A549 (cell line): ENCODE data around the gene VOPP1. TPM values are rescaled to one million over a fixed set of nuclear protein-coding genes. Genes with fewer than 3 reads are reported as not detected.

Experiments
- ATAC-seq, 2 experiments: fragments of 200-7000 bp in 1 of 2; fragments of >200 bp in 1 of 2; cut with Nextera tagmentation in 1 of 2; cut with Tn5 transposase in 1 of 2; 3 replicates each; pipeline versions ENCODE4 v1.8.0 to v1.9.1; 2018 to 2020; ENCODE audit warnings: mild to moderate bottlenecking in 1 of 2, moderate library complexity in 1 of 2
- CTCF ChIA-PET: fragments of 300-600 bp; sonication (Branson Sonifier 250); formaldehyde crosslinking; extraction: SDS; loops from one replicate; lab custom pipeline; 2021; ENCODE audit warnings: antibody characterized with exemption, inconsistent platforms; lab: Yijun Ruan, JAX
- POLR2A ChIA-PET: fragments of 350-600 bp; formaldehyde crosslinking; extraction: SDS; loops from one replicate; lab custom pipeline; 2021; ENCODE audit warnings: antibody characterized with exemption, inconsistent platforms; lab: Yijun Ruan, JAX
- DNase-seq, 2 experiments: peaks; one replicate each; pipeline versions ENCODE4 v3.0.0 to v3.0.0-alpha.2; 2011 to 2016; ENCODE audit warnings: low read depth in 1 of 2, low spot score in 1 of 2
- FAIRE-seq: peaks from 2 replicates; lab custom pipeline; 2011; peaks lifted over from hg19 to GRCh38; lab: Jason Lieb, UNC
- H3K27ac ChIP-seq, 2 experiments: fragments of >200 bp; sonication (Bioruptor Twin); formaldehyde crosslinking; 3 replicates each; pipeline ENCODE4 v1.5.1; 2016 to 2017
- H3K4me1 ChIP-seq: fragments of >200 bp; sonication (Bioruptor Twin); formaldehyde crosslinking; 3 replicates; pipeline ENCODE4 v1.6.1; 2016
- H3K4me2 ChIP-seq: fragments of >200 bp; sonication (Bioruptor Twin); formaldehyde crosslinking; 3 replicates; pipeline ENCODE4 v1.6.1; 2016
- H3K4me3 ChIP-seq: fragments of >200 bp; sonication (Bioruptor Twin); formaldehyde crosslinking; 3 replicates; pipeline ENCODE4 v1.5.1; 2016
- H3K9me3 ChIP-seq: fragments of >200 bp; sonication (Bioruptor Twin); formaldehyde crosslinking; 3 replicates; pipeline ENCODE4 v1.6.1; 2016
- CBX2 ChIP-seq: fragments of 200-600 bp; sonication (generic); IDR thresholded peaks from 2 replicates; pipeline ENCODE4 v1.6.1; 2016; ENCODE audit warnings: low read depth, mild to moderate bottlenecking, borderline replicate concordance
- CHD2 ChIP-seq: fragments of 150-350 bp; IDR thresholded peaks from 2 replicates; pipeline ENCODE4 v1.6.1; 2014; ENCODE audit warnings: low read length; ENCODE audit not compliant: partially characterized antibody
- CHD4 ChIP-seq: fragments of 200-600 bp; sonication (generic); IDR thresholded peaks from 2 replicates; pipeline ENCODE4 v1.6.1; 2016; ENCODE audit warnings: antibody characterized with exemption, mild to moderate bottlenecking, borderline replicate concordance
- FOSB ChIP-seq: fragments of 250-450 bp; sonication (Bioruptor Pico); IDR thresholded peaks from 2 replicates; pipeline ENCODE4 v1.5.0; 2020; ENCODE audit warnings: mild to moderate bottlenecking, moderate library complexity
- GATA3 ChIP-seq: IDR thresholded peaks from 2 replicates; pipeline ENCODE4 v1.6.1; 2012; ENCODE audit warnings: borderline replicate concordance
- MYC ChIP-seq: IDR thresholded peaks from 2 replicates; pipeline ENCODE4 v1.6.1; 2012; ENCODE audit warnings: mild to moderate bottlenecking, inconsistent platforms, low read length, improper control_type of control experiment, borderline replicate concordance
- NR3C1 ChIP-seq: fragments of >200 bp; sonication (Bioruptor Twin); formaldehyde crosslinking; IDR thresholded peaks from 3 replicates; pipeline ENCODE4 v1.6.1; 2017
- PHF8 ChIP-seq: fragments of 200-600 bp; sonication (generic); IDR thresholded peaks from 2 replicates; pipeline ENCODE4 v1.6.1; 2016; ENCODE audit warnings: low read depth, mild to moderate bottlenecking, antibody characterized with exemption, moderate library complexity, borderline replicate concordance
- RCOR1 ChIP-seq: fragments of 150-350 bp; IDR thresholded peaks from 2 replicates; pipeline ENCODE4 v1.6.1; 2014; ENCODE audit warnings: antibody characterized with exemption, low read length, low read depth
- RFX5 ChIP-seq: fragments of 450-650 bp; IDR thresholded peaks from 2 replicates; pipeline ENCODE4 v1.7.1; 2014; ENCODE audit warnings: antibody characterized with exemption, mild to moderate bottlenecking, moderate library complexity
- SMC3 ChIP-seq: fragments of >200 bp; sonication (Bioruptor Twin); formaldehyde crosslinking; IDR thresholded peaks from 3 replicates; pipeline ENCODE4 v1.6.1; 2018; ENCODE audit warnings: inconsistent platforms
- SREBF2 ChIP-seq: fragments of 450-650 bp; IDR thresholded peaks from 2 replicates; pipeline ENCODE4 v1.6.1; 2014; ENCODE audit warnings: mild to moderate bottlenecking, moderate library complexity
- TFCP2L1 ChIP-seq: fragments of 250-450 bp; sonication (Bioruptor Pico); IDR thresholded peaks from 2 replicates; pipeline ENCODE4 v1.5.0; 2021; ENCODE audit warnings: mild to moderate bottlenecking
- ZC3H11A ChIP-seq: fragments of 450-650 bp; IDR thresholded peaks from 2 replicates; pipeline ENCODE4 v1.6.1; 2014; ENCODE audit warnings: antibody characterized with exemption, mild to moderate bottlenecking
- ZFP36 ChIP-seq: fragments of 450-650 bp; IDR thresholded peaks from 2 replicates; pipeline ENCODE4 v1.6.1; 2014; ENCODE audit warnings: borderline replicate concordance; ENCODE audit not compliant: partially characterized antibody
- ZSCAN20 ChIP-seq: fragments of 250-450 bp; sonication (Bioruptor Pico); IDR thresholded peaks from 2 replicates; pipeline ENCODE4 v1.8.0; 2022; ENCODE audit warnings: mild to moderate bottlenecking, moderate library complexity
- WGBS: methylation state at CpG from one replicate; pipeline ENCODE4 v1.1.6; 2017; ENCODE audit errors: missing lambda C conversion rate; 5-methylcytosine and 5-hydroxymethylcytosine counted together
- polyA plus RNA-seq, 4 experiments: library from polyadenylated mRNA; depleted of rRNA in 3 of 4; stranded (reverse); fragments of >200 nt; fragmentation: RNase III in 1 of 4; extraction: RNeasy Plus Mini Kit Qiagen cat#74134 plus additional on column Dnase treatment in 1 of 4; gene quantifications; 2 replicates in 3 of 4; 3 replicates in 1 of 4; pipeline ENCODE4 v1.2.3, GENCODE V29; 2011 to 2017
- TF ChIP-seq, protein P1 (sequence below): IDR thresholded peaks from 2 replicates; pipeline ENCODE4 v1.6.1; 2012; ENCODE audit warnings: low read depth, borderline replicate concordance
- TF ChIP-seq, protein P2 (sequence below): fragments of 200-600 bp; sonication (generic); IDR thresholded peaks from 2 replicates; pipeline ENCODE4 v1.6.1; 2016; ENCODE audit warnings: antibody characterized with exemption, mild to moderate bottlenecking, moderate library complexity
- TF ChIP-seq, protein P3 (sequence below): IDR thresholded peaks from 2 replicates; pipeline ENCODE4 v1.6.1; 2012

VOPP1 gene
- polyA plus RNA-seq, 2 of the 4 experiments (the other 2 are of a cell fraction) = 68.1 to 73.4 TPM

DNA sequence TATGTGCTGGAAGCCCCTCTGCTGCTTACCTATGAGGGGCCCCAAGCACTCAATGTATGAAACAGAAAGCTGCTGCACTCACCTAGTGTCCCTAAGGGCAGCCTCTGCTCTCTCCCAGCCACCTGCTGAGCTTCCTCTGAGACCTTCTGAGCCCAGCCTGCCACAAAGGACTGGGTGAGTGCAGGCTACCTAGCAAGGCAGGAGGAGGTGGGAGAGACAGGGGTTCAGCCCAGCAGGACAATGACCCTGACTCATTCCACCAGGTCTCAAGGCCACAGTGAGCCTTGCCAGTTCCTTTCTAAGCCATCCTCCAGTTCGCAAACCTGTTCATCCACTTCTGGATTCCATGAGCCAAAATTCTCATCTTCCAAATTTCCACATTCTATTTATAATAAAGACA lies 16.3 kb downstream of the VOPP1 start:
- ChIA-PET POLR2A (no interaction called here), CTCF (interaction anchor here (1.0 kb wide), 1 partner anchor 9 kb away, joined by 3 read pairs; no protein-coding TSS in a partner anchor)
- ATAC-seq = no peak
- 94% methylated on average over 1 of the region's 1 CpG for WGBS
- no peak for FAIRE-seq
- Histone ChIP-seq H3K4me1 (peaks cover 27% of the 10 kb centered on the region), H3K4me3 (no peak overlapping the region), H3K27ac (no peak overlapping the region), H3K4me2 (no peak overlapping the region), H3K9me3 (no peaks in the 10 kb centered on the region)
- no peak for DNase-seq
- TF ChIP-seq PHF8 (no peak), TFCP2L1 (no peak), CHD2 (no peak), CHD4 (no peak), SREBF2 (no peak), SMC3 (no peak), CBX2 (no peak), NR3C1 (no peak), ZSCAN20 (CRISPR knock-in tag) (no peak), MYC (no peak), RFX5 (no peak)
- TF ChIP-seq, protein P1, sequence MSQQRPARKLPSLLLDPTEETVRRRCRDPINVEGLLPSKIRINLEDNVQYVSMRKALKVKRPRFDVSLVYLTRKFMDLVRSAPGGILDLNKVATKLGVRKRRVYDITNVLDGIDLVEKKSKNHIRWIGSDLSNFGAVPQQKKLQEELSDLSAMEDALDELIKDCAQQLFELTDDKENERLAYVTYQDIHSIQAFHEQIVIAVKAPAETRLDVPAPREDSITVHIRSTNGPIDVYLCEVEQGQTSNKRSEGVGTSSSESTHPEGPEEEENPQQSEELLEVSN = no peak
- TF ChIP-seq, protein P2, sequence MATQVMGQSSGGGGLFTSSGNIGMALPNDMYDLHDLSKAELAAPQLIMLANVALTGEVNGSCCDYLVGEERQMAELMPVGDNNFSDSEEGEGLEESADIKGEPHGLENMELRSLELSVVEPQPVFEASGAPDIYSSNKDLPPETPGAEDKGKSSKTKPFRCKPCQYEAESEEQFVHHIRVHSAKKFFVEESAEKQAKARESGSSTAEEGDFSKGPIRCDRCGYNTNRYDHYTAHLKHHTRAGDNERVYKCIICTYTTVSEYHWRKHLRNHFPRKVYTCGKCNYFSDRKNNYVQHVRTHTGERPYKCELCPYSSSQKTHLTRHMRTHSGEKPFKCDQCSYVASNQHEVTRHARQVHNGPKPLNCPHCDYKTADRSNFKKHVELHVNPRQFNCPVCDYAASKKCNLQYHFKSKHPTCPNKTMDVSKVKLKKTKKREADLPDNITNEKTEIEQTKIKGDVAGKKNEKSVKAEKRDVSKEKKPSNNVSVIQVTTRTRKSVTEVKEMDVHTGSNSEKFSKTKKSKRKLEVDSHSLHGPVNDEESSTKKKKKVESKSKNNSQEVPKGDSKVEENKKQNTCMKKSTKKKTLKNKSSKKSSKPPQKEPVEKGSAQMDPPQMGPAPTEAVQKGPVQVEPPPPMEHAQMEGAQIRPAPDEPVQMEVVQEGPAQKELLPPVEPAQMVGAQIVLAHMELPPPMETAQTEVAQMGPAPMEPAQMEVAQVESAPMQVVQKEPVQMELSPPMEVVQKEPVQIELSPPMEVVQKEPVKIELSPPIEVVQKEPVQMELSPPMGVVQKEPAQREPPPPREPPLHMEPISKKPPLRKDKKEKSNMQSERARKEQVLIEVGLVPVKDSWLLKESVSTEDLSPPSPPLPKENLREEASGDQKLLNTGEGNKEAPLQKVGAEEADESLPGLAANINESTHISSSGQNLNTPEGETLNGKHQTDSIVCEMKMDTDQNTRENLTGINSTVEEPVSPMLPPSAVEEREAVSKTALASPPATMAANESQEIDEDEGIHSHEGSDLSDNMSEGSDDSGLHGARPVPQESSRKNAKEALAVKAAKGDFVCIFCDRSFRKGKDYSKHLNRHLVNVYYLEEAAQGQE = no peak

DNA sequence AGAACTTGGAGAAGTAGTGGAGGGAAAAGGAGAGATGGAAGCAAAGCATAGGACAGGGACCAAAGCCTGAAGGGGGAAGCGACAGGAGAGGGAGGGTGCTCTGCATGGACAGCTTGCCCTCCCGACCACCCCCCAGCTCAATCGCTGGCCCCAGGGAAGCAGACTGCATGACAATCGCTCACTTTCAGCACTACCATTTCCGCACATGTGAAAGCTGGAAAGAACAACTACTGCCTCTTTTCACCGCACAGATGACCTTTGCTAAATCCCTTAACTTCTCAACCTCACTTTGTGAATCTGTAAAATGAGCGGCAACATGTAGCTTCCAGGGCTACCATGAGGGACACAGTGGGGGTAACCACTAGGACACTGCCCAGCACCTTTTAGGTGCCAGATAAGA lies 17.1 kb downstream of the VOPP1 start:
- no peak for DNase-seq
- H3K4me2 ChIP-seq = no peak overlapping the region
- H3K4me1 ChIP-seq = peaks cover 28% of the 10 kb centered on the region
- WGBS = 93% methylated on average over 7 of the region's 7 CpGs
- CTCF ChIA-PET = interaction anchor here (0.6 to 1.2 kb wide), 3 partner anchors 10 to 410 kb away, joined by 3 read pairs; no protein-coding TSS in a partner anchor
- no peak for ATAC-seq
- H3K27ac ChIP-seq = no peak overlapping the region
- no peaks in the 10 kb centered on the region for H3K9me3 ChIP-seq
- POLR2A ChIA-PET = no interaction called here
- TF ChIP-seq ZFP36 = no peak
- TF ChIP-seq, all 56 proteins: peak for 0
- FAIRE-seq = no peak
- no peak overlapping the region for H3K4me3 ChIP-seq

DNA sequence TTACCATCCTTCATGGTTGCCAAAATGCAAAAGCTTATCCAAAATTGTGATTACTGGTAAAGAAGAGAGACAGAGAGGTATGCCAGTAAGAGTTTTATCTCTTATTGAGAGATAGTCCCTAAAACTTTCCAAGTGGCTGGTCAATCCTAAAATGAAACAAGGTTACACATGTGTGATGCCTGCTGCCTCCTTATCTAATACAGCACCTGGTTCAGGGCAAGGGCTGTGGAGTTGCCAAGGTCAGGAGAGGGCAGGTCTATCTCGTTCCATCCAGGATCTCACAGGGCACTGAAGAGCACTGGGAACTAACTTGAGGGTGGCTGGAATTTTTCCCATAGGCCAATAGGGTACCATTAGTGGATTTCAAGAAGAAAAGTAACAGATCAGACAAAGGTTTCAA lies 18.3 kb downstream of the VOPP1 start:
- Histone ChIP-seq H3K4me3 (no peak overlapping the region), H3K4me2 (no peak overlapping the region), H3K9me3 (no peaks in the 10 kb centered on the region), H3K27ac (no peak overlapping the region), H3K4me1 (peaks cover 28% of the 10 kb centered on the region)
- 69% methylated on average over 1 of the region's 1 CpG for WGBS
- ChIA-PET POLR2A (no interaction called here), CTCF (interaction anchor here (1.3 to 1.6 kb wide), 2 partner anchors 8 to 12 kb away, joined by 3 read pairs; no protein-coding TSS in a partner anchor)
- ATAC-seq (no peak), DNase-seq (no peak), FAIRE-seq (no peak)
- TF ChIP-seq SREBF2 (no peak), FOSB (no peak), GATA3 (no peak), CHD2 (no peak), ZC3H11A (no peak), RCOR1 (no peak)
- TF ChIP-seq, protein P3, sequence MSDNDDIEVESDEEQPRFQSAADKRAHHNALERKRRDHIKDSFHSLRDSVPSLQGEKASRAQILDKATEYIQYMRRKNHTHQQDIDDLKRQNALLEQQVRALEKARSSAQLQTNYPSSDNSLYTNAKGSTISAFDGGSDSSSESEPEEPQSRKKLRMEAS = no peak
